Pancreas (tissue), 10 donors: ENCODE measurements around the gene SMCO4. TPM values are rescaled to one million over a fixed set of nuclear protein-coding genes. Genes with fewer than 3 reads are reported as not detected.
A peak's percentile ranks its signal among the peaks of the same experiment; 100 is the strongest.

Source experiments
- ATAC-seq, 4 donors: fragments of 200-7000 bp; cut with Tn5 transposase; one replicate each; pipeline versions ENCODE4 v1.8.0 to v1.9.1; 2020; ENCODE audit warnings: mild to moderate bottlenecking in 4 of 4, moderate library complexity in 4 of 4
- DNase-seq, 6 donors: peaks; one replicate each; pipeline ENCODE4 v3.0.0-alpha.2; 2020
- FAIRE-seq: peaks from 2 replicates; lab custom pipeline; 2012; peaks lifted over from hg19 to GRCh38; lab: Jason Lieb, UNC
- H3K27ac ChIP-seq, 4 donors: fragments of 200-600 bp; sonication (generic); 1 replicate in 3 of 4; 2 replicates in 1 of 4; pipeline versions ENCODE4 v1.5.0 to v1.8.0; 2020
- H3K27me3 ChIP-seq, 4 donors: fragments of 200-600 bp; one replicate each; pipeline ENCODE4 v1.8.0; 2021
- H3K36me3 ChIP-seq, 3 donors: fragments of 200-600 bp; sonication (generic) in 1 of 3; one replicate each; pipeline versions ENCODE4 v1.5.0 to v1.8.0; 2020 to 2021
- H3K4me1 ChIP-seq, 3 donors: fragments of 200-600 bp; one replicate each; pipeline ENCODE4 v1.8.0; 2021
- H3K4me3 ChIP-seq, 4 donors: fragments of 200-600 bp; sonication (generic) in 2 of 4; one replicate each; pipeline versions ENCODE4 v1.5.0 to v1.8.0; 2020 to 2021
- H3K9me3 ChIP-seq, 4 donors: fragments of 200-600 bp; one replicate each; pipeline ENCODE4 v1.8.0; 2021
- CTCF ChIP-seq, 4 donors: fragments of 200-600 bp; sonication (generic) in 3 of 4; IDR thresholded peaks; one replicate each; pipeline versions ENCODE4 v1.5.0 to v1.8.0; 2021; ENCODE audit warnings: antibody characterized with exemption in 4 of 4
- WGBS, 2 donors: extraction: QIAGEN DNeasy Blood & Tissue Kit; methylation state at CpG; one replicate each; pipeline ENCODE4 v1.1.7; 2013; 5-methylcytosine and 5-hydroxymethylcytosine counted together
- intact Hi-C, 3 donors: fragments of 100-400 bp; cut with DNase I; formaldehyde crosslinking; loops; one replicate each; pipeline versions ENCODE4 v1.11.1 to v1.14.2; 2022
- polyA plus RNA-seq, 2 donors: library from polyadenylated mRNA; stranded (reverse); fragments of 200-250 nt; gene quantifications; one replicate each; pipeline ENCODE4 v1.2.3, GENCODE V29; 2013
- total RNA-seq, 6 donors: library from RNA; stranded (reverse); fragmentation: NEBNext Ultra II Directional in 4 of 6; extraction: Animal tissue kit (Norgen Biotek cat#: 25700) in 4 of 6; gene quantifications; one replicate each; pipeline versions ENCODE4 v1.2.1 to v1.2.4, GENCODE V29; 2021 to 2023
- donor health status: healthy with polysubstance abuse.
- donor health status: DM: no; HTN: no; CAD: no; lungs with moderate emphysema.
- donor health status: DM: no; HTN: no; CAD: no.
- donor health status: control.
- donor health status: control.
- donor health status: Bipolar disorder and iron deficiency.
- donor health status: DM: yes; HTN: yes; CAD: no.
- donor health status: DM: no; HTN: no; CAD: no.
- donor health status: DM: no; HTN: no; CAD: no.
- donor health status: DM: yes; HTN: yes; CAD: no.

The SMCO4 gene
- total and polyA plus RNA-seq, 8 donors: 15.6 to 41.8 (median 19.6) TPM

DNA sequence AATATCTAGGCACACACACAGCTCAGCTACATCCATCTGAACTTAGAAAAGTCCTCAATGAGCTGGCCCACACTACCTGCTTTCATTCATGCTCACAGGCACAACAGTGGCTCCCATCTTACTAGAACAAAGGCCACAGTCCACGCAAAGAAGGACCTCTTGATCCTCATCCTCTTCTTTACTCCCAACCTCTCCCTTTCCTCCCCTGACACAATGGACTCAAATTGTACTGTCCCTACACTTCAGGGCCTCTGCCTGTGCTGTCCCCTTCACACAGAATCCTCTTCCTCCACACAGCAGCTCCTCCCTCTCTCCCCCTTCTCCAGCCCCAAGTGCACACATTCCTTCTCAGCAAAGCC is 12.7 kb downstream of the SMCO4 start:
- 62 to 78% methylated on average over 1 of the region's 1 CpG for WGBS, 2 donors
- ATAC-seq: peak in 1 of 4 donors; percentile 14
- peak overlapping the region in 2 of 4 donors; percentile 30 to 55 for H3K27ac ChIP-seq

GRCh38 chr11:93529707-93530467 is 13.3 kb downstream of the SMCO4 start:
- H3K27ac ChIP-seq: peak overlapping the region in 2 of 4 donors; percentile 30 to 55
- ATAC-seq (peak in 3 of 4 donors; percentile 29 to 53 (median 40)), FAIRE-seq (no peak), DNase-seq (no peak)
- no peaks in the 10 kb centered on the region for H3K36me3 ChIP-seq
- WGBS, 2 donors: 58 to 62% methylated on average over 9 of the region's 9 CpGs
- H3K9me3 ChIP-seq: no peaks in the 10 kb centered on the region
- TF ChIP-seq CTCF (IDR thresholded peaks at IDR 0.05): no peak
- no peaks in the 10 kb centered on the region for H3K27me3 ChIP-seq
- intact Hi-C loops: no loop called here
- no peak overlapping the region for H3K4me3 ChIP-seq
- H3K4me1 ChIP-seq: peaks cover 5 to 35% (median 7%) of the 10 kb centered on the region in 3 donors

More for the DNA sequence above, 12.7 kb downstream of the SMCO4 start:
- no peak for DNase-seq
- Histone ChIP-seq H3K36me3 (no peaks in the 10 kb centered on the region), H3K4me1 (peaks cover 5 to 35% (median 7%) of the 10 kb centered on the region in 3 donors), H3K9me3 (no peaks in the 10 kb centered on the region), H3K4me3 (no peak overlapping the region), H3K27me3 (no peaks in the 10 kb centered on the region)
- FAIRE-seq: no peak
- no peak for TF ChIP-seq CTCF (IDR thresholded peaks at IDR 0.05)
- intact Hi-C loops: no loop called here

GRCh38 chr11:93528757-93529645 is 14.2 kb downstream of the SMCO4 start:
- no peak for TF ChIP-seq CTCF (IDR thresholded peaks at IDR 0.05)
- Histone ChIP-seq H3K27me3 (no peaks in the 10 kb centered on the region), H3K9me3 (no peaks in the 10 kb centered on the region), H3K4me3 (no peak overlapping the region), H3K4me1 (peaks cover 5 to 35% (median 7%) of the 10 kb centered on the region in 3 donors), H3K27ac (peak overlapping the region in 2 of 4 donors; percentile 30 to 55), H3K36me3 (no peaks in the 10 kb centered on the region)
- ATAC-seq: peak in 1 of 4 donors; percentile 12
- intact Hi-C loops: no loop called here
- no peak for DNase-seq
- FAIRE-seq: no peak
- 73 to 74% methylated on average over 10 of the region's 10 CpGs for WGBS, 2 donors

DNA sequence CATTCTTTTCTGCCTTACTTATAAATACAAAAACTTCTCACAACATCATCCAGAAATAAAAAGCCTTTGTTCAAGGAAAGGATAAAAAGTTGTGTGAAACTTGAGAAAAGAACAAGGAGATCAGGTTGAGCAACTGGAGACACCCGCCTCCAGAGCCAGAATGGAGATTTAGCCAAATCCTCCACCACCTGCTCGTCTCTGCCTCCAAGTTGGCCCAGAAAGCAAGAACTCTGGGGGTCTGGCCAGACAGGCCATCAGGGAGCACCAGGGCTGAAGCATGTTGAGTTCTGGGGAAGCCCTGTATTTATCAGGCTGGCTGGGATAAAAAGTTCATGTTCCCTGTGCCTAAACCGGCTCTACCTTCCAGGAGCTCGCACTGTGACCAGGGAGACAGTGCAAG is 14.9 kb downstream of the SMCO4 start:
- H3K36me3 ChIP-seq: no peaks in the 10 kb centered on the region
- intact Hi-C loops: no loop called here
- no peaks in the 10 kb centered on the region for H3K9me3 ChIP-seq
- H3K27ac ChIP-seq: no peak overlapping the region
- WGBS, 2 donors: 71% methylated on average over 4 of the region's 4 CpGs
- H3K27me3 ChIP-seq: no peaks in the 10 kb centered on the region
- TF ChIP-seq CTCF (IDR thresholded peaks at IDR 0.05): no peak
- ATAC-seq (no peak), FAIRE-seq (no peak), DNase-seq (no peak)
- peaks cover 5 to 35% (median 7%) of the 10 kb centered on the region in 3 donors for H3K4me1 ChIP-seq
- no peak overlapping the region for H3K4me3 ChIP-seq
